NCI-H1048 (cell line): ENCODE data around the gene ATRNL1.

Experiments
- DNase-seq: peaks from one replicate; lab custom pipeline; 2025; lab: John Stamatoyannopoulos, UW

ATRNL1 gene

GRCh38 chr10:115950320-115950719, 857.2 kb downstream of the ATRNL1 start:
- DNase-seq = no peak

GRCh38 chr10:115951242-115951641, 858.1 kb downstream of the ATRNL1 start:
- no peak for DNase-seq

- DNase-seq = no peak
These were observed 860.1 kb downstream of the ATRNL1 start for GRCh38 chr10:115953281-115953680.

- DNase-seq = no peak
These were observed 860.8 kb downstream of the ATRNL1 start for GRCh38 chr10:115953968-115954367.

- DNase-seq = no peak
These were observed 863.3 kb downstream of the ATRNL1 start for GRCh38 chr10:115956225-115957011.

GRCh38 chr10:115957012-115957399, 863.8 kb downstream of the ATRNL1 start:
- no peak for DNase-seq

GRCh38 chr10:115957786-115958442, 864.7 kb downstream of the ATRNL1 start:
- peak; percentile 29 for DNase-seq

GRCh38 chr10:115963848-115964247, 870.7 kb downstream of the ATRNL1 start:
- no peak for DNase-seq

GRCh38 chr10:115964827-115965226, 871.7 kb downstream of the ATRNL1 start:
- DNase-seq = no peak

GRCh38 chr10:115965376-115965775, 872.2 kb downstream of the ATRNL1 start:
- no peak for DNase-seq

GRCh38 chr10:115968236-115968635, 875.1 kb downstream of the ATRNL1 start:
- no peak for DNase-seq

GRCh38 chr10:115969591-115969990, 876.4 kb downstream of the ATRNL1 start:
- DNase-seq = no peak

GRCh38 chr10:115971921-115972320, 878.8 kb downstream of the ATRNL1 start:
- DNase-seq = no peak

- no peak for DNase-seq
These were observed 879.3 kb downstream of the ATRNL1 start for GRCh38 chr10:115972426-115972825.

GRCh38 chr10:115974351-115974750, 881.2 kb downstream of the ATRNL1 start:
- DNase-seq = no peak

- DNase-seq = no peak
These were observed 881.8 kb downstream of the ATRNL1 start for GRCh38 chr10:115974816-115975430.

GRCh38 chr10:115975506-115975905, 882.3 kb downstream of the ATRNL1 start:
- no peak for DNase-seq

- no peak for DNase-seq
These were observed 883.2 kb downstream of the ATRNL1 start for GRCh38 chr10:115976342-115976741.

GRCh38 chr10:115977855-115978254, 884.7 kb downstream of the ATRNL1 start:
- no peak for DNase-seq

GRCh38 chr10:115979576-115979975, 886.4 kb downstream of the ATRNL1 start:
- DNase-seq = no peak

- no peak for DNase-seq
These were observed 887.3 kb downstream of the ATRNL1 start for GRCh38 chr10:115980470-115980869.

- DNase-seq = no peak
These were observed 887.9 kb downstream of the ATRNL1 start for GRCh38 chr10:115981081-115981480.

- DNase-seq = no peak
These were observed 888.9 kb downstream of the ATRNL1 start for GRCh38 chr10:115982076-115982475.
